D341Med (cell line): ENCODE measurements around the gene SLC6A6.

Experiments
- DNase-seq: peaks from one replicate; pipeline ENCODE4 v3.0.0; 2012; ENCODE audit warnings: low spot score

Gene SLC6A6

GRCh38 chr3:14422016-14422963 lies 19.9 kb downstream of the SLC6A6 start:
- DNase-seq, result no peak

- DNase-seq, result no peak
These were observed 20.9 kb downstream of the SLC6A6 start for GRCh38 chr3:14423197-14423743.

GRCh38 chr3:14423963-14424362 lies 21.6 kb downstream of the SLC6A6 start:
- DNase-seq, result no peak

GRCh38 chr3:14424711-14425580 lies 22.5 kb downstream of the SLC6A6 start:
- DNase-seq, result no peak

GRCh38 chr3:14425581-14426304 lies 23.3 kb downstream of the SLC6A6 start:
- peak; percentile 69 for DNase-seq

GRCh38 chr3:14426305-14426620 lies 23.9 kb downstream of the SLC6A6 start:
- DNase-seq, result peak; percentile 70

GRCh38 chr3:14428087-14429033 lies 26.0 kb downstream of the SLC6A6 start:
- DNase-seq, result no peak

GRCh38 chr3:14429237-14429636 lies 26.8 kb downstream of the SLC6A6 start:
- DNase-seq, result peak; percentile 86

GRCh38 chr3:14429640-14430039 lies 27.2 kb downstream of the SLC6A6 start:
- no peak for DNase-seq

GRCh38 chr3:14430053-14430452 lies 27.6 kb downstream of the SLC6A6 start:
- DNase-seq, result no peak

GRCh38 chr3:14430706-14431451 lies 28.5 kb downstream of the SLC6A6 start:
- no peak for DNase-seq

- no peak for DNase-seq
These were observed 29.1 kb downstream of the SLC6A6 start for GRCh38 chr3:14431452-14431916.

GRCh38 chr3:14431917-14432834 lies 29.8 kb downstream of the SLC6A6 start:
- no peak for DNase-seq

GRCh38 chr3:14433106-14433505 lies 30.7 kb downstream of the SLC6A6 start:
- DNase-seq, result no peak

GRCh38 chr3:14434126-14434497 lies 31.7 kb downstream of the SLC6A6 start:
- DNase-seq, result no peak

- DNase-seq, result no peak
These were observed 32.2 kb downstream of the SLC6A6 start for GRCh38 chr3:14434498-14435151.

- no peak for DNase-seq
These were observed 33.0 kb downstream of the SLC6A6 start for GRCh38 chr3:14435175-14436014.

GRCh38 chr3:14436954-14437281 lies 34.5 kb downstream of the SLC6A6 start:
- DNase-seq, result no peak
